GM21423 (cell line): ENCODE data around the gene SMU1.
"Not testable (repeated sequence)": the region's sequence is repeated elsewhere in the genome, so short reads cannot be mapped to it uniquely, and the experiment has no call there.

Source experiments
- ATAC-seq: cut with Tn5 transposase; IDR thresholded peaks from one replicate; pipeline ENCODE4 v1.9.1; 2021; ENCODE audit warnings: mild to moderate bottlenecking, moderate library complexity; ENCODE audit not compliant: unreplicated experiment

SMU1 gene

DNA sequence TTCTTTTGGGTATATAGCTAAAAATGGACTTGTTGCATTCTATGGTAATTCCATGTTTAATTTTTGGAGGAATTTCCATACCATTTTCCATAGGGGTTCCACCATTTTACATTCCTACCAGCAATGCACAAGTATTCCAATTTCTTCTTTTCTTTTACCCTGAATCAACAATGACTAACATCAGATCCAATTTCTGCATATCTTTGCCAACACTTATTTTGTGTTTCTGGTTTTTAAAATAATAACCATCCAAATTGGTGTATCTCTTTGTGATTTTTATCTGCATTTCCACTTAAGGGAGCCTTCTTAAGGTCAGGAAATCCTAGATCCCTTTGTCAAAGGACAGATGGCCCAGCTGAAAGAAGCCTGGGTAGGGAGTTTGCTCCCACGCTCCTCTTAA, 29.5 kb upstream of the SMU1 start:
- no peak for ATAC-seq

DNA sequence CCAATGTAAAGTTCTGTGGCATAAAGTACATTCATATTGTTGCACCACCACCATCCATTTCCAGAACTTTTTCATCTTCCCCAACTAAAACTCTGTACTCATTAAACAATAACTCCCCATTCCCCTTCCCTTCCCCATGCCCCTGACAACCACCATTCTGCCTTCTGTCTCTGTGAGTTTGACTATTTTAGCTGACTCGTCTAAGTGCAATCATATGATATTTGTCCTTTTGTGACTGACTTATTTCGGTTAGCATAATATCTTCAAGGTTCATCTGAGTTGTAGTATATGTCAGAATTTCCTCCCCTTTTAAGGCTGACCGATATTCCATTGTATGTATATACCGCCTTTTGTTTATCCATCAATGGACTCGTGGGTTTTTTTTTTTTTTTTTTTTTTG, 29.0 kb upstream of the SMU1 start:
- no peak for ATAC-seq

DNA sequence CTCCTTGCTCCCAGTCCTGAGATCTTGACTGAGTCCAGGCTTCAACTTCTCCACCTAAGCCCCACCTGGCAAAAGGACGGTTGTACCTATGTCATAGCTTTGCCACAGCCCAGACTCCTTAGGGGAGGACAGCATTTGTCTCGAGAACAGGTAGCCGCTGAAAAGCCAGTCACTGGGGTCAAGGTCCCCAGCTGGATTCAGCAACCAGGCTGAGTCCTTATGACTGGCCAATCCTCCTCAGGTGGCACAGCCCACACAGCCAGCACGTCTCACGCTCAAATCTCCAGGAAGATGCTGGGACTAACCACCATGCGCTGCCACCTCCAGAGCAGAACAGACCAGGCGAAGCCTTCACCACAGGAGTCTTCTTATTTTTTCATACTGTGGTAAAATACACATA, 27.9 kb upstream of the SMU1 start:
- no peak for ATAC-seq

DNA sequence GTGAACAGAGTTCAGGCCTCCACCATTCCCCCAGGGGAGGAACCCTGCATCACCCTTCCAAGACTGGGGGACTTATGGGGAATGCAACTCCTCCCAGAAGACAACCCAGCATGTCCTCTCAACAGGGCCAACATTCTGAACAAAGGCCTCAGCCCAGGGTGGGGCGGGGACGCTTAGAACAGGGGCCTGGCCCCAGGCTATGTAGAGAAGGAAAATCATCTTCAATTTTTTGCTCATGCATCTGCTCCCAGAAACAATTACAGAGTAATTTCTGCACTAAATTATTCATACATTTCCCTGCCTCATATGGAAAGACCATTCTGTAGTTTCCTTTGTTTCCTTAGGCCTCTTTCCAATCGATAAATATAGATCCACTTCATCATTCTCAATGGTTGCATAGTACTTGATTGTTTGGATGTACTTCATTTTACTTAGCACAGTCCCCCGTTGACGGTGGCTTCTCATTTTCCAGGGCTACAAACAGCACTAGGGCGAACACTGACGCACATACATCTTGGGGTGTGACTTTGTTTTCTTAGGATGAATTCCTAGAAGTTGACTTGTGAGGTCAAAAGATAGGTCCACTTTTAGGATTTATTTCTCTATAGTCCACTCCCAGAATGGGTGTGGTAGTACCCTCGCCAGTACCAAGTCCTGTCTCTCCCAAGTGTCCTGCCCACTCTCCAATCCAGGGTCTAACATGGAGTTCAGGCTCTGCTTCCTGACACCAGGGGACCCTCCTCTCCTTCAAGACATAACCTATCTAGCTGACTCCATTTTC, 27.2 kb upstream of the SMU1 start:
- no peak for ATAC-seq

DNA sequence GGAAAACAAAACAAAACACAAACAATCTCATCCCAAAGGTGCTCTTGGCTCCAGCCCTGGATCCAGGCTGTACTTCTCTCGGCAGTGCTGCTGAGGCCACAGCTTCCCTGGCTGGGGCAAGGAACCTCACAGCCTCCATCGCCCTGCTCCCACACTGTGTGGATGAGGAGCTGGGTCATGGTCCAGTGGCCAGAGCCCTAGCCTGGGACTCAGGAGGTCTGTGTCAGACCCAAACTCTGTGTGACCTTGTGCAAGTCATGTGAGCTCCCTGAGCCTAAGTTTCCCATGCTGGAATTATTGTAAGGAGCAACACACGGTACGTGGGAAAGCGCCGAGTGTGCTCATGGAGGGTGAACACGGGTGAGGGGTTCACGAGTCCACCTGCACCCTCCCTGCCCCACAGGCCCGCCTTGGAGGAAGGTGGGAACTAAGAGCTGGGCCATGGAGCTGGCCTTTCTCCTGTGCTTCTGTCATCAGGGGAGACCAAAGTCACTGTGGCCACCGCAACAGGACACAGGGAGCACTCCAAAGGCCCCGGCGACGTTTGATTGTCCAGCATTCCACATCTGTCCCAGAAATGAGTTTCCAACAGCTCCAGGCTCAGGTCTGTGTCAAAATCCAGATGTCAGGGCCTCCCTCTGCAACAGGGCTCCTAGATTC, 26.2 kb upstream of the SMU1 start:
- ATAC-seq, result no peak

DNA sequence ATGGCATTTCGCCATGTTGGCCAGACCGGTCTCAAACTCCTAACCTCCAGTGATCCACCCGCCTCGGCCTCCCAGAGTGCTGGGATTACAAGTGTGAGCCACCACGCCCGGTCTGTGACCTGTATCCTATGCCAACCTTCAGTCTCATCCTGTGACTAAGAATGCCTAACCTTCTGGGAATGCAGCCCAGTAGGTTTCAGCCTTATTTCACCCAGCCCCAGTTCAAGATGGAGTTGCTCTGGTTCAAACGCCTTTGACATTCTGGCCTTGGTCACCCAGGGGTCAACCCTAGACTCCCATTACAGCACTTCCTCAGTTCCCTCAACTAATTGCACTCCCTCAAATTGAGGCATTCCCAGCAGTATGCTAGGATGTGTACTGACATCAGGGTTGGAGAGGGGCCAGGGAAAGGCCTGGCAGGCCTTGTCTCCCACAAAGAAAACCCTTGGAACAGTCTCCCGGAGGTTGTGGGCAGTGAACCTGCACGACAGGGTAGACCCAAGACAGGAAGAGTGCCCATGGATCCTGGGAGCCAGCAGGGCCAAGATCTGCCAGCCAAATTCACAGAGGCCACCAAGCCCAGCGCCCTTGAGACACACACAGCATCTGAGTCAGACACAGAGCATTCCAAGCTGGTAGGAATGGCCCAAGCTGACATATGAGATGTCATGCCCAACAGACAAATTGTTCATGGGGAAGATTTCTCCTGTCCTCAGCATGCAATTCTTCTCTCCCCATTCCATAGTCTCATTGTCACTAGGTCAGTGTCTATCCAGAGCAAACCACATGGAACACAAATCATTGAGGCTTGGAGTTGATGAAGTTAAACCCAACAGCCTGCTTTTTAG, 24.9 kb upstream of the SMU1 start:
- ATAC-seq, result no peak

DNA sequence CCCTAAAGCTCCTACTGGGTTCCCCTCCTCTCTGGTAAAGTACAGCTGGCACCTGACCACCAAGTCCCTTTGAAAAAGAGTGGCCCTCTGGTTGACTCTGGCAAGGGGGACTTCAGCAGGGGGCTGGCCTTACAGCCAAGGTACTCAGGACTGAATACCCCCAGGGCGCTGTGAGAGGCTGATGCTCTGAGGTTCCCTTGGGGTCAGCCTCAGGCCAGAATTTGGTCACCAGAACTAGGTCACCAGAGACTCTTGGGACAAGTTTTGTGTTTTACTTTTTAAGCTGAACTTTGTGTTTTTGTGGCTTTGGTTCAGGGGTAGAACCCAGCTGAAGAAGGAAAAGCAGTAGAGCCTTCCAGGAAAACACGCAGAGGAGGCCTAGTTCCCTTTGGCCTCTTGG, 23.3 kb upstream of the SMU1 start:
- no peak for ATAC-seq

DNA sequence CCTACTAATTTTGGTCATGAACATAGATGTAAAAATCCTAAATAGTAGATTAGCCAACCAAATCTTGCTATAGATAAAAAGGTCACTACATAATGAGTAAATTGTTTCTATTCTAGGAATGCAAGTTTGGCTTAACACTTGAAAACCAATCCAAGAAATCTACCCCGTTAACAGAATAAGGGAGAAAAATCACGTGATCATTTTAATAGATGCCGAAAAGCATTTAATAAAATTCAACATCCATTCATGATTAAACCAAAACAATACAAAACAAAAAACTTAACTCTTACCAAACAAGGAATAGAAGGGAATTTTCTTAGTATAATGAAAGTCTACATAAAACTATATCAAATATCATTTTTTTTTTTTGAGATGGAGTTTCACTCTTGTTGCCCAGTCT, 20.7 kb upstream of the SMU1 start:
- no peak for ATAC-seq

DNA sequence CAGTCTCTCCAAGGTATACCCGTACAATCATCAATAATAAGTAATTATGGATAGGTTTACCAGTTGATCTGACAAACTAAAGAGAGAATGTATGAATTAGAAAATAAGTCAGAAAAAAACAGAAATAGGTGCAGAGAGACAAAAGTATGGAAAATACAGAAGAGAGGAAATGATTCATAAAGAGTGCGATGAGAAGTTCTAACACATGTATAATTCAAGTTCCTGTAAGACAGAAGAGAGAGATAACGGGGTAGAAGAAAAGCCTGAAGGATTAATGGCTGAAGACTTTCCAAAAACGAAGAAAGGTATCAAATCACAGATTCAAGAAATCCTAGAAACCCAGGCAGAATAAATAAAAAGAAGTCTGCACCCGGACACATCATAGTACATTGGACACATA, 16.2 kb upstream of the SMU1 start:
- no peak for ATAC-seq

DNA sequence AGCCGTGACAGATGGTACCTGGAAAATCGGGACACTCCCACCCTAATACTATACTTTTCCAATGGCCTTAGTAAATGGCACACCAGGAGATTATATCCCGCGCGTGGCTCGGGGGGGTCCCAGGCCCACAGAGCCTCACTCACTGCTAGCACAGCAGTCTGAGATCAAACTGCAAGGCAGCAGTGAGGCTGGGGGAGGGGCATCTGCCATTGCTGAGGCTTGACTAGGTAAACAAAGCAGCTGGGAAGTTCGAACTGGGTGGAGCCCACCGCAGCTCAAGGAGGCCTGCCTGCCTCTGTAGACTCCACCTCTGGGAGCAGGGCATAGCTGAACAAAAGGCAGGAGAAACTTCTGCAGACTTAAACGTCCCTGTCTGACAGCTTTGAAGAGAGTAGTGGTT, 9.2 kb upstream of the SMU1 start:
- ATAC-seq, result not testable (repeated sequence)

DNA sequence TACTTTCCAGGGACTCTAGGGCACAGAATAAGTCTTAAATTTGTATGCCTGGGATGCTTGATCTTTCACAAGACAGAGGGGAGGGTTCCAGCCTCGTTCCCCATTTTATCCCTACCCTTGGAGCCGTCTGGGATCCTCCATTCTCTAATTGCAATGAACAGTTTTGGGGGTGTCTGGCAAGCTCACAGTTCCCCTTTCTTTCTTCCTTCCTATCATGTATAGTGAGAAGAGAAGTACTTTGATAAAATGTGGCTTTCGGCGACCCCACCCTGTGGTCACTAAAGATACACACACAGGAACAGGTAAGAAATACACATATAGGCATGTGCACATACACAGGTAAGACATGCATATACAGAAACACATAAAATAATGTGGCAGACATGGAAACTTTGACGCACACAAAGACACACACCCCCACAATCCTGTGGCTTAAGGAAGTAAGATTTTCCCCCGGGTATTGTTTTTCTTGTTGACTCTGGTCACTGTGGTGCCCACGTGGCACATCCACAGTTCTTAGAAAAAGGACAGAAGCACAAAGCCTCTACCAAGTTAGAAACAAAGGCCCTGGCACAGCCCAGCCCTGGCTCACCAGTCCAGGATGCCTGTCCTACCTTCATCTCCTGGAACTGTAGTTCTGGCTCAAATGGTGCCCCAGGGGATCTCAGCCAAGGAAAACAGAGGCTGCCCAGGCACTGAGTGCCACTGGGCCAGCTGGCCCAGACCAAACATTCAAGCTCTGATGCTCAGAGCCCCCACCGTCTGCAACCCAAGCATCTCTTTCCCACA, 6.3 kb upstream of the SMU1 start:
- ATAC-seq, result no peak

DNA sequence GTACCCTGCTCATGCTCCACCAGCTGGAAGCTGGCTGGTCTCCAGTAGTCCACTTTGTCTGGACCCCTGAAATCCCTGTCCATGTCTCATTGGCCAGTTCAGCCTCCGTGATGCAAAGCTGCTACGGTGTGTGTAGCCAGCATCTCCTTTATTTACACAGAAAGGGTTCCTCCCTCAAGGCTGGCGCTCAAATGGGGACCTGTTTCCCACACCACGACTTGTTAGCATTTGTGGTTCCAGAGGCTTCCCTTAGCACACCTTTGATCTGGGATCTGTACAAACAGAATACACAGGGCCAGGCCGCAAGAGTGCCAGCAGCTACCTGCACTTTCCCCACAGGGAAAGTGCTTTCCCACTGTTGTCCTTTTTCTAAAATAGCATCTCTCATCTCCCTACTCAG, 5.7 kb upstream of the SMU1 start:
- no peak for ATAC-seq

DNA sequence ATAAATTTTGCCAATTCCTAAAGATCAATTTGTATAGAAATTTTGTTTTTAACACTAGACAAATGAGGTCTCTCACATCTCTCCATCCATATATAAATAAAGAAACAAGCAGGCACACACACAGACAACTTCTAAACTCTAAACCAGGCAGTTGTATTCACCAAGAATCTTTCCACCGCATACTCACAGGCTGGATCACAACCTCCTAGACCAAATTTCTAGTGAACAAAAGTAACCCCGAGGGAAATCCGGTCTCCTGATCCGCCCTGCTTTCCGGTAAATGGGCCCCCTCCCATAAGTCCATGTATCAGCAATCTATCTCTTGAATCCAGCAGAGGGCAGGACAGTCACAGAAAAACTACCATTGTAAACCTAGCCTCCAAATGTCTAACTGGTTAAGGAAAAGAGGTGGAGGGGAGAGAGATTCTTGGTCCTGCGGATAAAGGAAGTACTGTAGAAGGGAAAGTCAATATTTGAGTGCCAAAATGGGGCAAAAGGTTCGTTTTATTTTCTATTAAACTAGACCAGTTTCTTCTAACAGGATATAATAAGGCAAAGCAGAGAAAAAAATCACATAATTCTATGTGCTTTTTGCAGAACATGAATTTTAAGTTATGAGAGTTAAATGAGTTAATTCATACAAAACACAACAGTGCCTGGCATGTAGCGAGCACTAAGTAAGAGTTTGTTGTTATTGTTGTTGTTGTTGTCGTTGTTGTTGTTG, 4.8 kb upstream of the SMU1 start:
- peak; percentile 31 for ATAC-seq

DNA sequence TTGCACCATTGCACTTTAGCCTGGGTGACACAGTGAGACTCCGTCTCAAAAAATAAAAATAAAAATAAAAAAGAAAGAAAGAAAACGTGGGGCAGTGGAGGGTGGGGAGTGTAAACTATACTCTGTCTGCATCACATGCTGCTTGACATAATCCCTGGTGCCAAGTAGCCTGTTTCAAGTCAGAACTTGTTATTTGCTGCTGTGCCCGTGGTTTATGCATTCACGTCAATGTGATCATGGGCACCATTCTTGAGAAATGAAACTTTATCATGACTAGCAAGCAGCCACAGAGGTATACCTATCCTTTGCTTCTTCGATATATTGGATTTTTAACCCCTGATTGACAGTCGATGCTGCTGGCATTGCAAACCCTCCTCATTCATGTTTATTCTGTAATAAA, 4.1 kb upstream of the SMU1 start:
- no peak for ATAC-seq

DNA sequence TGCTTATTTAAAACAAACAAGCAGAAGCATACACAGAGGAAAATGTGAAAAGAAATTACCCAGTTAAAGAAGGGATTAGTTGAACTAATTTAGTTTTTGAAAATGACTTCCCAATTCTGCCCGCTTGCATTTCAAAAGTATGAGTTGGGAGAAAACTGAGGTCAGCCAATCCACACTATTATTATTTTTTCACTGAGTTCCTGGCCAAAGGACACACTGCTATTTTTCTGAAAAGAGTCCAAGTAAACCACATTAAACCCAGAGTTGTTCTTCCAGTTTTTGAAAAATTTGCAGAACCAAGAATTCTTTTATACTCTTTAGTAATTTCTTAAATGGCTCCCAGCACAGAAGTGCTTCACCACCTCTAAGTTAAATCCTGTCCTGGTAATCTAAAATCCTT, 7.5 kb downstream of the SMU1 start:
- ATAC-seq, result no peak

DNA sequence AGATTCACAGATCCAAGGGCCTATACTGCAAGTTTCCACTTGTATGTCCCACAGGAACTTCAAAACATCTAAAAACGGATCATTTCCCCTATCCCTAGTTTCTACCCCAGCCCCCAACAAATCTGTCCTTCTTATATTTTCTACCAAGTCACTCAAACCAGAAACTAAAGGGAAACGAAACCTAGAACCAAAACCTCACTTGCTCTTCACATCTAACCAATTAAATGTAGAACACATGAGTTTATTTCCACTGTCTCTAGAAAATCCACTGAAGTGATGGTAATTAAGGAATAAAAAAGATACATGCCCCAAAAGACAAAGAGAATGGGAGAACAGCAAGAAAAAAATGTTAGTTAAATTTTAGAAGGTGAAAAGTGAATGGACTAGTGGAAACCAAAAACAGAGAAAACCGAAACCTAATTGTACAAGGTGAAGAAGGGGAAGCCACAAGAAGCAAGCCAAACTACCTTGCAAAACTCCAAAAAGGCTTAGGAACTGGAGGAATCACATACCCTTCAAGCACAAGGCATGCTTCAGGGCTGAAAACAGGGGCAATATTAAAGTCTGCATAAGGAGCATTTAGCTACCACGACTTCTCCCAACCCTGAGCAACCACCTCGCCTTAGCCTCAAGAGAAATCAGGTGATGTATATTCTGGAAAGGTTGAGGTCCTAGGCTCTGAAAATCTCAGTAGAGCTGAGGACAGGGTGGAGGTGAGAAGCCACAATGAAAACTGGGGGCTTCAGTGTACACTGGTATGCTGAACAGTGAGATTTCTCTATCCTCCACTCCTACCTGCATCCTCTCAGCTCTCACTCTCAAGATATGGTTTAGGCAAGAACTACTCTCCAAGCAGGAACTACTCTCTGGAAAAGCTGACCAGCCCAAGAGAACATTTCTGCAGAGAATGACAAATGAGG, 11.1 kb downstream of the SMU1 start:
- peak; percentile 77 for ATAC-seq

DNA sequence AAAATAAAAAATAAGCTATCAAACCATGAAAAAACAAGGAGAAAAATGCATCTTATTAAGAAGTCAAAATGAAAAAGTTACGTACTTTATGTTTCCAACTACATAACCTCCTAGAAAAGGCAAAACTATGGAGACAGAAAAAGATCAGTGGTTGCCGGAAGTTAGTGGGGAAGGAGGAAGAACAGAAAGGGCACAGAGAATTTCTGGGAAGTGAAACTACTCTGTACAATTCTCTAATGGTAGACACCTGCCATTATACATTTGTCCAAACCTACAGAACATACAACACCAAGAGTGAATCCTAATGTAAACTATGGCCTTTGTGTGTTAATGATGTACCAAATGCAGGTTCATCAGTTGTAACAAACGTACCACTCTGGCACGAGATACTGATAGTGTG, 25.3 kb downstream of the SMU1 start:
- no peak for ATAC-seq

DNA sequence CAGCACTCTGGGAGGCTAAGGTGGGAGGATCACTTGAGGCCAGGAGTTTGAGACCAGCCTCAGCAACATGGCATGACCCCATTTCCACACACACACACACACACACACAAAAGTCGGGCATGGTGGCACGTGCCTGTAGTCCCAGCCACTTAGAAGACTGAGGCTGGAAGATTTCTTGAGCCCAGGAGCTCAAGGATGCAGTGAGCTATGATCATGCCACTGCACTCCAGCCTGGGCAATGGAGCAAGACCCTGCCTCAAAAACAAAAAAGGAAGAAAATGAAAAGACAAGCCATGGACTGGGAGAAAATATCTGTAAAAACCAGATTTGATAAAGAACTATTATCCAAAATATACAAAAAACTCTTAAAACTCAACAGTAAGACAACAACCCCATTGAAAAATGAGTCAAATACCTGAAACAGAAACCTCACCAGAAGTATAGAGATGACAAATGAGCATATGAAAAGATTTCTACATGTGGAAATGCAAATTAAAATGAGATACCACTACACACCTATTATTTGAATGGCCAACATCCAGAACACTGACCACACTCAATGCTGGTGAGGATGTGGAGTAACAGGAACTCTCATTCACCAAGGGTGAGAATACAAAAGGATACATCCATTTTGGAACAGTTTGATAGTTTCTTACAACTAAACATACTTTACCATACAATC, 26.7 kb downstream of the SMU1 start:
- peak; percentile 80 for ATAC-seq

DNA sequence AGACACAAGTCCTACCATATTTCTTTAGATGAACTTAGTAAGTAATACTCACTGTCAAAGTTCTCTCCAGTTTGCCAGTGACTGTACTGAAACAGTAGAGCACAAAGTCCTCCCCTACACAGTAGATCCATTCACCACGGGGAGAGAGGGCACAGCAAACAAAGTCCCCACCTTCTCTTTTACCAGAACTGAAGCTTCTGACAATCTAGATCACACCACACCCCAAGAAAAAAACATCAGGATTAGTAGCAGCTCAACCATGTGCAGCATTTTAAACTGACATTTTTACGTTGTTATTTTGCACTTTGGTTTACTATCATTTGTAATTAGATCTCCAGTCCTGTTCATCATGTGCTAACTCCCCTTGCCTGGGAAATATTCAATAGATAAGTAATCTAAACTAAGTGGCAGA, 28.4 kb downstream of the SMU1 start:
- no peak for ATAC-seq
